Hepatocyte (in vitro differentiated cells): ENCODE measurements around the gene TMEM135.

Experiments
- EZH2 ChIP-seq: fragments of 200-600 bp; sonication (generic); IDR thresholded peaks from 2 replicates; pipeline ENCODE4 v1.6.1; 2016; ENCODE audit warnings: antibody characterized with exemption, mild to moderate bottlenecking, borderline replicate concordance
- TF ChIP-seq, protein P1 (sequence below): fragments of 200-600 bp; sonication (generic); IDR thresholded peaks from 2 replicates; pipeline ENCODE4 v1.5.1; 2016; ENCODE audit warnings: antibody characterized with exemption, mild to moderate bottlenecking; ENCODE audit not compliant: poor library complexity

DNA sequence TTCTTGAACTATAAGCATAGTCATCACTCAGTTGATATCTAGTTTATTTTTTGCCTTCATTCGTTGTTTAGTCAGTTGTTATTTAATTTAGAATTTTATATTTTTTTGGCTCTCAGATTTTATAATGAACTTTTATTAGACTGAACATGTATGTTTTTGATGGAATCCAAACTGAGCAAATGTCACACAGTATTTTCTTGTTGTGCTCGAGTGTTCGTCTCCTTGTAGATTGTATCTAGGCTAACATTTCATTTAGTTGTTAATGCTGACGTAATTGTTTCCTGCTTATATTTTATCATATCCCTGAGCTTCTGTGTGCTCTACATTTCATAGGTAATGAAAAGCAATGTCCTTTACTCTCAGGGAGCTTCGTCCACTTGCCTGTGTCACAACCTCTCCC is 286.2 kb downstream of the TMEM135 start:
- TF ChIP-seq, protein P1, sequence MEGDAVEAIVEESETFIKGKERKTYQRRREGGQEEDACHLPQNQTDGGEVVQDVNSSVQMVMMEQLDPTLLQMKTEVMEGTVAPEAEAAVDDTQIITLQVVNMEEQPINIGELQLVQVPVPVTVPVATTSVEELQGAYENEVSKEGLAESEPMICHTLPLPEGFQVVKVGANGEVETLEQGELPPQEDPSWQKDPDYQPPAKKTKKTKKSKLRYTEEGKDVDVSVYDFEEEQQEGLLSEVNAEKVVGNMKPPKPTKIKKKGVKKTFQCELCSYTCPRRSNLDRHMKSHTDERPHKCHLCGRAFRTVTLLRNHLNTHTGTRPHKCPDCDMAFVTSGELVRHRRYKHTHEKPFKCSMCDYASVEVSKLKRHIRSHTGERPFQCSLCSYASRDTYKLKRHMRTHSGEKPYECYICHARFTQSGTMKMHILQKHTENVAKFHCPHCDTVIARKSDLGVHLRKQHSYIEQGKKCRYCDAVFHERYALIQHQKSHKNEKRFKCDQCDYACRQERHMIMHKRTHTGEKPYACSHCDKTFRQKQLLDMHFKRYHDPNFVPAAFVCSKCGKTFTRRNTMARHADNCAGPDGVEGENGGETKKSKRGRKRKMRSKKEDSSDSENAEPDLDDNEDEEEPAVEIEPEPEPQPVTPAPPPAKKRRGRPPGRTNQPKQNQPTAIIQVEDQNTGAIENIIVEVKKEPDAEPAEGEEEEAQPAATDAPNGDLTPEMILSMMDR, result no peak
- no peak for TF ChIP-seq EZH2
